Heart right ventricle (tissue), 16 donors: ENCODE data around the gene SNRPB. TPM values are rescaled to one million over a fixed set of nuclear protein-coding genes. Genes with fewer than 3 reads are reported as not detected.
A peak's percentile ranks its signal among the peaks of the same experiment; 100 is the strongest.

Experiments
- ATAC-seq, 8 donors: fragments of 200-7000 bp; cut with Tn5 transposase; one replicate each; pipeline ENCODE4 v1.9.1; 2020; ENCODE audit warnings: mild to moderate bottlenecking in 8 of 8, moderate library complexity in 8 of 8, moderate number of reproducible peaks in 1 of 8
- DNase-seq, 2 donors: peaks; one replicate each; pipeline ENCODE4 v3.0.0-alpha.2; 2020
- H3K27ac ChIP-seq, 10 donors: fragments of 200-600 bp; sonication (generic) in 2 of 10; one replicate each; pipeline versions ENCODE4 v1.5.0 to v1.8.0; 2020 to 2022; ENCODE audit warnings: mild to moderate bottlenecking in 3 of 10
- H3K27me3 ChIP-seq, 7 donors: fragments of 200-600 bp; one replicate each; pipeline ENCODE4 v1.8.0; 2021 to 2022; ENCODE audit warnings: mild to moderate bottlenecking in 2 of 7
- H3K36me3 ChIP-seq, 9 donors: fragments of 200-600 bp; sonication (generic) in 1 of 9; one replicate each; pipeline versions ENCODE4 v1.5.0 to v1.8.0; 2020 to 2022; ENCODE audit warnings: mild to moderate bottlenecking in 2 of 9
- H3K4me1 ChIP-seq, 9 donors: fragments of 200-600 bp; sonication (generic) in 1 of 9; one replicate each; pipeline versions ENCODE4 v1.5.0 to v1.8.0; 2020 to 2022; ENCODE audit warnings: mild to moderate bottlenecking in 4 of 9
- H3K4me3 ChIP-seq, 10 donors: fragments of 200-600 bp; sonication (generic) in 2 of 10; one replicate each; pipeline versions ENCODE4 v1.5.0 to v1.8.0; 2020 to 2022; ENCODE audit warnings: mild to moderate bottlenecking in 7 of 10, moderate library complexity in 2 of 10
- H3K9me3 ChIP-seq, 11 donors: fragments of 200-600 bp in 10 of 11; sonication (generic) in 2 of 11; one replicate each; pipeline versions ENCODE4 v1.5.0 to v1.8.0; 2013 to 2022; ENCODE audit warnings: mild to moderate bottlenecking in 2 of 11, control low read depth in 1 of 11, moderate library complexity in 1 of 11
- WGBS, 2 donors: extraction: QIAGEN DNeasy Blood & Tissue Kit; methylation state at CpG; one replicate each; pipeline ENCODE4 v1.1.7; 2013; ENCODE audit warnings: inconsistent platforms in 1 of 2; 5-methylcytosine and 5-hydroxymethylcytosine counted together
- intact Hi-C, 10 donors: fragments of 100-400 bp; cut with DNase I; formaldehyde crosslinking; loops; one replicate each; pipeline versions ENCODE4 v1.11.1 to v1.14.2; 2022
- polyA plus RNA-seq, 2 donors: library from polyadenylated mRNA; stranded (reverse); fragments of 200-250 nt; gene quantifications; one replicate each; pipeline ENCODE4 v1.2.3, GENCODE V29; 2013
- total RNA-seq, 10 donors: library from RNA; stranded (reverse); fragmentation: NEBNext Ultra II Directional in 3 of 10; extraction: Animal tissue kit (Norgen Biotek cat#: 25700) in 3 of 10; gene quantifications; one replicate each; pipeline versions ENCODE4 v1.2.1 to v1.2.4, GENCODE V29; 2021 to 2023
- TF ChIP-seq, protein P1 (sequence below), 9 donors: fragments of 200-600 bp; sonication (generic) in 2 of 9; IDR thresholded peaks; one replicate each; pipeline versions ENCODE4 v1.5.0 to v1.8.0; 2021 to 2022; ENCODE audit warnings: antibody characterized with exemption in 9 of 9, mild to moderate bottlenecking in 5 of 9, moderate library complexity in 1 of 9
- donor health status: Arrhythmogenic right ventricular cardiomyopathy.
- donor health status: ischemic (EF 13 %, LVEDD 7.1; RV severe dilation, severe dysfunction).
- donor health status: healthy with polysubstance abuse.
- donor health status: DM: no; HTN: yes; CAD: no.
- donor health status: DM: no; HTN: no; CAD: no.
- donor health status: ischemic (EF 25% LVEDD 6.9; RV normal size, moderate dysfunction).
- donor health status: ischemic (EF 25% LVEDD 5.7; RV mildly dilated, moderate dysfunction).
- donor health status: healthy.
- donor health status: DM: yes; HTN: yes; CAD: no.
- donor health status: Ischemic cardiomyopathy.
- donor health status: ischemic (EF 35%, LVEDD 5.7; RV mildly dilated, moderate dysfunction).
- donor health status: nonischemic (EF 11% LVEDD 7.7; RV severe dilation, severe dysfunction).
- donor health status: DM: yes; HTN: yes; CAD: no.
- donor health status: PGD.
- donor health status: ischemic (EF 29% LVEDD 5.4; RV normal size, mild dysfunction).
- donor health status: nonischemic (EF 23%, LVEDD 6.1; RV moderate dilation, normal function).

The SNRPB gene
- total and polyA plus RNA-seq, 12 donors: 41.4 to 239 (median 53.2) TPM

DNA sequence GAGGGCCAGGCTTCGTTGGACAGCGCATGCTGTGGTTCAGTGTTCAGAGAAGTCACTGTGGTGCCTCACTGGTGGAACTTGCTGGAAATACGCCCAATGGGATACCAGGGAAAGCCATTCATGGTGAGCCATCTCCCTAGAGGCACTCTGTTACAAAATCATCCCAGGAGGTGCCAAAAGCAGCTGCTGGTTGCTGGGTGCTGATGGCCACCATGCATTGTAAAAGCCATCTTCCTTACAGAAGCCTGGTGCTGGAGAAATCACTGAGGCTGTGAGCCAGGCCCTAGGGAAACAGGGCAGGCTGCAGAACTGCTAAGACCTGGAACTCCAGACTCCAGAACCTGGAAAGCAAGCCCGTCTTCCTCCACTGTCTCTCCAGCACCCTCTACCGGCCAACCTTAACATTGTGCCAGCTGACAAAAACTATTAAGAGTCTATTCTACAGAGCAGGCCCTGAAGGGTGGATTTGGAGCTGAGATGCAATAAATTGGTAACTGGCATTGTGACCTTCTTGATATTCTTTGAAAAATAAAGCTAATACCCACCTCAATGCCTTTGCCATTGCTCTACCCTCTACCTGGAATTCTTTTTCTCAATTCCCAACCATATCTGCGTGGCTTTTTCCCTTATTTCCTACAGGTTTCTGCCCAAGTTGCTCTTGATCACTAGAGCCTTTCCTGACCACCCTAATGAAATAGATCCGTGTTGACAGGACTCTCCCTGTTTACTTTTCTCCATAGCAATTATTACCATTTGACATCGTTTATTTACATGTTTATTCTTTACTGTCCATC is 18.5 kb downstream of the SNRPB start:
- H3K27ac ChIP-seq: no peak overlapping the region
- peaks cover 0 to 6% (median 0%) of the 10 kb centered on the region in 9 donors for H3K4me1 ChIP-seq
- TF ChIP-seq, protein P1, sequence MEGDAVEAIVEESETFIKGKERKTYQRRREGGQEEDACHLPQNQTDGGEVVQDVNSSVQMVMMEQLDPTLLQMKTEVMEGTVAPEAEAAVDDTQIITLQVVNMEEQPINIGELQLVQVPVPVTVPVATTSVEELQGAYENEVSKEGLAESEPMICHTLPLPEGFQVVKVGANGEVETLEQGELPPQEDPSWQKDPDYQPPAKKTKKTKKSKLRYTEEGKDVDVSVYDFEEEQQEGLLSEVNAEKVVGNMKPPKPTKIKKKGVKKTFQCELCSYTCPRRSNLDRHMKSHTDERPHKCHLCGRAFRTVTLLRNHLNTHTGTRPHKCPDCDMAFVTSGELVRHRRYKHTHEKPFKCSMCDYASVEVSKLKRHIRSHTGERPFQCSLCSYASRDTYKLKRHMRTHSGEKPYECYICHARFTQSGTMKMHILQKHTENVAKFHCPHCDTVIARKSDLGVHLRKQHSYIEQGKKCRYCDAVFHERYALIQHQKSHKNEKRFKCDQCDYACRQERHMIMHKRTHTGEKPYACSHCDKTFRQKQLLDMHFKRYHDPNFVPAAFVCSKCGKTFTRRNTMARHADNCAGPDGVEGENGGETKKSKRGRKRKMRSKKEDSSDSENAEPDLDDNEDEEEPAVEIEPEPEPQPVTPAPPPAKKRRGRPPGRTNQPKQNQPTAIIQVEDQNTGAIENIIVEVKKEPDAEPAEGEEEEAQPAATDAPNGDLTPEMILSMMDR (IDR thresholded peaks at IDR 0.05): peak; percentile 71 to 88 (median 84)
- peaks cover 0 to 1% (median 0%) of the 10 kb centered on the region in 11 donors for H3K9me3 ChIP-seq
- WGBS, 2 donors: 57 to 60% methylated on average over 8 of the region's 8 CpGs
- intact Hi-C loops: loop anchor here in 9 of 10 donors (2.0 to 10.0 kb wide), 13 partner anchors 87 to 690 kb away; no protein-coding TSS in a partner anchor
- H3K27me3 ChIP-seq: no peaks in the 10 kb centered on the region
- H3K36me3 ChIP-seq: no peaks in the 10 kb centered on the region
- no peak overlapping the region for H3K4me3 ChIP-seq
- peak in 5 of 8 donors; percentile 55 to 77 (median 67) for ATAC-seq
- peak; percentile 50 to 75 for DNase-seq

DNA sequence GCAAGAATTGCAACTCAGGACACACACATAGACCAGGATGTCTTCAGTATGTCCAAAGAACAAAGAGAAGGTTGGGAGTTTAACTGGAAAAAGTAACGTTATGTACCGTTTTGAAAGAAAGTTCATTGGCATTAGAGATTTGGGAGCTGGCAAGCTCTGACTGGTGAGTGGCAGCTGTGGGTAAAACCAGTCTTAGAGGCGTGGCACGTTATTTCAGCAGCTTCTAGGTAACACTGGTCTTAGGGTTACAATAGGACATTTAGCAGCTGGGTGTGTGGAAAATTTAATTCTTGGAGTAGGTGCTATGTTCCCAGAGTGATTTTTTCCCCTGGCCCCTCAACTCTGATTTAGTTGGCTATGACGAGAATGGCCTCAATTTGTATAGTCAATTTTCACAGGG is 19.2 kb downstream of the SNRPB start:
- Histone ChIP-seq H3K27ac (no peak overlapping the region), H3K9me3 (peaks cover 0 to 8% (median 0%) of the 10 kb centered on the region in 11 donors), H3K36me3 (no peaks in the 10 kb centered on the region), H3K4me1 (peaks cover 0 to 6% (median 0%) of the 10 kb centered on the region in 9 donors), H3K27me3 (no peaks in the 10 kb centered on the region), H3K4me3 (no peak overlapping the region)
- TF ChIP-seq, protein P1 (IDR thresholded peaks at IDR 0.05): no peak
- WGBS, 2 donors: 86% methylated on average over 5 of the region's 5 CpGs
- ATAC-seq (no peak), DNase-seq (no peak)
- intact Hi-C loops: loop anchor here in 9 of 10 donors (5.0 to 10.0 kb wide), 11 partner anchors 87 to 689 kb away; no protein-coding TSS in a partner anchor

DNA sequence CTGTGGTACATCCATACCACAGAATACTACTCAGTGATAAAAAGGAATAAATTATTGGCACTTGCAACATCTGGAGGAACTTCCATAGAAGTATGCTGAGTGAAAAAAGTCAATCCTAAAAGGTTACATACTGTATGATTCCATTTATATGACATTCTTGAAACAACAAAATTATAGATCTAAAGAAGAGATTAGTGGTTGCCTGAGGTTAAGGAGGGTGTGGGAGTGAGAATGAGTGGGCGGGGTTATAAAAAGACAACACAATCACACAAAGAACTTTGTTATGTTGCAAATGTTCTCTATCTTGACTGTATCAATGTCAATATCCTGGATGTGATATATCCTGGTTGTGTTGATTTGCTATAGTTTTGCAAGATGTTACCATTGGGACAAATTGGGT is 21.2 kb downstream of the SNRPB start:
- WGBS, 2 donors: 92% methylated on average over 1 of the region's 1 CpG
- intact Hi-C loops: loop anchor here in 1 of 10 donors (1.0 kb wide), 1 partner anchor 41 kb away; no protein-coding TSS in a partner anchor
- ATAC-seq (no peak), DNase-seq (no peak)
- Histone ChIP-seq H3K9me3 (peaks cover 0 to 13% (median 0%) of the 10 kb centered on the region in 11 donors), H3K27ac (no peak overlapping the region), H3K4me3 (no peak overlapping the region), H3K4me1 (peaks cover 0 to 2% (median 0%) of the 10 kb centered on the region in 9 donors), H3K36me3 (no peaks in the 10 kb centered on the region), H3K27me3 (no peaks in the 10 kb centered on the region)
- TF ChIP-seq, protein P1 (IDR thresholded peaks at IDR 0.05): no peak

DNA sequence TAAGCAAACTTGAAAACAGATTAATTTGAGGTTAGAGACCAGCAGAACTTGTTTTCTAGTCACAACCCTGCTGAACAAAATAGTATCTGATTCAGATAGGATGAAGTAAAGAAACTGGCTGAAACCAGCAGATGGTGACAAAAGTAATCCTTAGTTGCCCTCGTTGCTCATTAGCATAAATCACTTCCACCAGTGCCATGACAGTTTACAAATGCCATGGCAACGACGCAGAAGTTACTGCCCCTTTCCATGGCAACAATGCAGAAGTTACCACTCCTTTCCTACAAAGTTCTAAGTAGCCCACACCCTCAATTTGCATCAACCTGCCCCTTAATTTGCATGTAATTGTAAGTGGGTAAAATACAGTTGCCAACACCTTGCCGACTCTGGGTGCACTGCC is 23.7 kb downstream of the SNRPB start:
- Histone ChIP-seq H3K27me3 (no peaks in the 10 kb centered on the region), H3K27ac (no peak overlapping the region), H3K36me3 (no peaks in the 10 kb centered on the region), H3K4me3 (no peak overlapping the region), H3K4me1 (no peaks in the 10 kb centered on the region), H3K9me3 (peaks cover 0 to 13% (median 0%) of the 10 kb centered on the region in 11 donors)
- 67 to 77% methylated on average over 4 of the region's 4 CpGs for WGBS, 2 donors
- ATAC-seq (no peak), DNase-seq (no peak)
- intact Hi-C loops: no loop called here
- TF ChIP-seq, protein P1 (IDR thresholded peaks at IDR 0.05): no peak
